K562 (cell line): ENCODE measurements around the gene ANKRD13A. TPM values are rescaled to one million over a fixed set of nuclear protein-coding genes. Genes with fewer than 3 reads are reported as not detected.
A peak's percentile ranks its signal among the peaks of the same experiment; 100 is the strongest.

Experiments used
- NR2C1 ChIP-seq, 2 experiments: fragments of 450-650 bp; IDR thresholded peaks; 2 replicates each; pipeline ENCODE4 v1.6.1; 2017; ENCODE audit warnings: mild to moderate bottlenecking in 2 of 2, antibody characterized with exemption in 1 of 2, inconsistent platforms in 1 of 2, missing compliant biosample characterization in 1 of 2, missing genetic modification characterization in 1 of 2
- SMARCA4 ChIP-seq: fragments of 450-650 bp; IDR thresholded peaks from 2 replicates; pipeline ENCODE4 v1.6.1; 2016
- ZNF316 ChIP-seq: fragments of 450-650 bp; IDR thresholded peaks from 2 replicates; pipeline ENCODE4 v1.6.1; 2016
- ZNF551 ChIP-seq: fragments of 250-450 bp; sonication (Bioruptor Pico); IDR thresholded peaks from 2 replicates; pipeline ENCODE4 v1.5.0; 2021; ENCODE audit warnings: mild to moderate bottlenecking, moderate library complexity
- ZNF57 ChIP-seq: fragments of 450-650 bp; formaldehyde crosslinking; IDR thresholded peaks from 2 replicates; pipeline ENCODE4 v1.4.0; 2020; ENCODE audit warnings: mild to moderate bottlenecking, moderate library complexity
- polyA plus RNA-seq, 8 experiments: library from polyadenylated mRNA; depleted of rRNA in 4 of 8; stranded (reverse) in 5 of 8; unstranded in 3 of 8; fragments of >200 nt; fragmentation: Nextera tagmentation in 2 of 8; fragmentation: Illumina TruSeq in 1 of 8; extraction: Ambion mirVana in 2 of 8; extraction: Trizol in 1 of 8; gene quantifications; 2 replicates each; pipeline versions ENCODE4 v1.2.1 to v1.2.3, GENCODE V29; 2011 to 2014; ENCODE audit warnings: inconsistent platforms in 1 of 8, missing spikeins in 1 of 8
- total RNA-seq, 7 experiments: library from RNA; depleted of rRNA in 6 of 7; stranded (reverse); fragments of >200 nt in 6 of 7; fragmentation: Illumina TruSeq in 2 of 7; extraction: Trizol in 2 of 7; gene quantifications; 2 replicates each; pipeline versions ENCODE4 v1.2.1 to v1.2.3, GENCODE V29; 2011 to 2021; ENCODE audit warnings: low replicate concordance in 1 of 7
- TF ChIP-seq, protein P1 (sequence below), 3 experiments: fragments of 200-800 bp in 1 of 3; fragments of 250-450 bp in 1 of 3; fragments of 450-650 bp in 1 of 3; sonication (Bioruptor Pico) in 1 of 3; sonication (Bioruptor generic) in 1 of 3; formaldehyde crosslinking in 1 of 3; IDR thresholded peaks; 2 replicates each; pipeline versions ENCODE4 v1.6.1 to v1.8.0; 2016 to 2022; ENCODE audit warnings: mild to moderate bottlenecking in 2 of 3, missing genetic modification characterization in 2 of 3, missing compliant biosample characterization in 1 of 3, moderate library complexity in 1 of 3
- TF ChIP-seq, protein P2 (sequence below): fragments of 450-650 bp; IDR thresholded peaks from 2 replicates; pipeline ENCODE4 v1.6.1; 2016
- TF ChIP-seq, protein P3 (sequence below): sonication (generic); formaldehyde crosslinking; IDR thresholded peaks from 2 replicates; pipeline ENCODE4 v1.8.0; 2022; ENCODE audit warnings: missing genetic modification reagents, mild to moderate bottlenecking, borderline replicate concordance

ANKRD13A gene
- total and polyA plus RNA-seq, 9 of the 15 experiments (the other 6 are each of a cell fraction or from before 2014, with no cell fraction given): 5.0 to 55.0 (median 41.5) TPM

DNA sequence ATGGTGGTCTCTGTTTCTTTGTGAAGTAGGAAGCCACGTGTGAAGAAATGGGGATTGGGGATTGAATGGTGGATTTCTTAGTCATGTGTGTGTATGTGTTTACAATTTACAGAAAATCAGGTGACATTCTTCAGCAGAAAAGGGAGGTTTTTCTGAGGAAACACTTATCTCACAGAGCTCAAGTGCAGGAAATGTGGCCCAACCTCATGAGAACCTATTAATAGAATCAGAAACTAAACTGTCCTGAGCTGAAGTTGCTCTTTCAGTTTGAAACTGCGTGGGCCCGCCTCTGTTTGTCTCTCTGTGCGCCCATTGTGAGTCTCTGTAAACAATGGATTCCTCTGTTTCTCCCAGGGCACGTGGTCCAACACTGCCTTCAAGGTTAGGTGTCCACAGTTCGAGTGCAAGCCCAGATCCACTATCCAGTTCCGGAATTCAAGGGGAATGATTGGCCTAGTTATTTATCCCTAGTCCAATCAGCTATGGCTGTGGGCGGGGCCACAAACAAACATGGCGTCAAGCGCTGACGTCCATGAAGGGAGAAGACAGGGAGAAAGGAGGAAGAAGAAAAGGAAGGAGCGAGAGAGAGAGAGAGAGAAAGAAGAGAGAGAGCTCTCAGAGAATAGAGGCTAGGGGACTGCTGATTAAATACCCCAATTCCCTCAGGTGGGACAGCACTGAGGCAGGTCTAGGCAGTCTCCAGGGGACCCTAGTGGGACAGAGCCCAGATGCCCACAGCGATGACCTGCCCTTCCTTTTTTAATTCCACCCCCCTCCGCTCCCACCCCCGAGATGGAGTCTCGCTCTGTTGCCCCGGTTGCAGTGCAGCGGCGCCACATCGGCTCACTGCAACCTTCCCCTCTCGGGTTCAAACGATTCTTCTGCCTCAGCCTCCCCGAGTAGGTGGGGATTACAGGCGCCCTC is 80.5 kb downstream of the ANKRD13A start (continued):
- TF ChIP-seq, protein P1, sequence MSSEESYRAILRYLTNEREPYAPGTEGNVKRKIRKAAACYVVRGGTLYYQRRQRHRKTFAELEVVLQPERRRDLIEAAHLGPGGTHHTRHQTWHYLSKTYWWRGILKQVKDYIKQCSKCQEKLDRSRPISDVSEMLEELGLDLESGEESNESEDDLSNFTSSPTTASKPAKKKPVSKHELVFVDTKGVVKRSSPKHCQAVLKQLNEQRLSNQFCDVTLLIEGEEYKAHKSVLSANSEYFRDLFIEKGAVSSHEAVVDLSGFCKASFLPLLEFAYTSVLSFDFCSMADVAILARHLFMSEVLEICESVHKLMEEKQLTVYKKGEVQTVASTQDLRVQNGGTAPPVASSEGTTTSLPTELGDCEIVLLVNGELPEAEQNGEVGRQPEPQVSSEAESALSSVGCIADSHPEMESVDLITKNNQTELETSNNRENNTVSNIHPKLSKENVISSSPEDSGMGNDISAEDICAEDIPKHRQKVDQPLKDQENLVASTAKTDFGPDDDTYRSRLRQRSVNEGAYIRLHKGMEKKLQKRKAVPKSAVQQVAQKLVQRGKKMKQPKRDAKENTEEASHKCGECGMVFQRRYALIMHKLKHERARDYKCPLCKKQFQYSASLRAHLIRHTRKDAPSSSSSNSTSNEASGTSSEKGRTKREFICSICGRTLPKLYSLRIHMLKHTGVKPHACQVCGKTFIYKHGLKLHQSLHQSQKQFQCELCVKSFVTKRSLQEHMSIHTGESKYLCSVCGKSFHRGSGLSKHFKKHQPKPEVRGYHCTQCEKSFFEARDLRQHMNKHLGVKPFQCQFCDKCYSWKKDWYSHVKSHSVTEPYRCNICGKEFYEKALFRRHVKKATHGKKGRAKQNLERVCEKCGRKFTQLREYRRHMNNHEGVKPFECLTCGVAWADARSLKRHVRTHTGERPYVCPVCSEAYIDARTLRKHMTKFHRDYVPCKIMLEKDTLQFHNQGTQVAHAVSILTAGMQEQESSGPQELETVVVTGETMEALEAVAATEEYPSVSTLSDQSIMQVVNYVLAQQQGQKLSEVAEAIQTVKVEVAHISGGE (CRISPR knock-in tag; IDR thresholded peaks at IDR 0.05): peak in 1 of 3 experiments; percentile 83; a peak in 2 of 6 replicates
- TF ChIP-seq ZNF57 (CRISPR knock-in tag) (no peak), NR2C1 (IDR thresholded peaks at IDR 0.05) (no peak; the same call in 1 of the 2 replicates), NR2C1 (tag; IDR thresholded peaks at IDR 0.05) (peak; percentile 77), SMARCA4 (peak; percentile 34; the same call in 1 of the 2 replicates), ZNF551 (CRISPR knock-in tag) (no peak), ZNF316 (no peak)
- TF ChIP-seq, protein P2, sequence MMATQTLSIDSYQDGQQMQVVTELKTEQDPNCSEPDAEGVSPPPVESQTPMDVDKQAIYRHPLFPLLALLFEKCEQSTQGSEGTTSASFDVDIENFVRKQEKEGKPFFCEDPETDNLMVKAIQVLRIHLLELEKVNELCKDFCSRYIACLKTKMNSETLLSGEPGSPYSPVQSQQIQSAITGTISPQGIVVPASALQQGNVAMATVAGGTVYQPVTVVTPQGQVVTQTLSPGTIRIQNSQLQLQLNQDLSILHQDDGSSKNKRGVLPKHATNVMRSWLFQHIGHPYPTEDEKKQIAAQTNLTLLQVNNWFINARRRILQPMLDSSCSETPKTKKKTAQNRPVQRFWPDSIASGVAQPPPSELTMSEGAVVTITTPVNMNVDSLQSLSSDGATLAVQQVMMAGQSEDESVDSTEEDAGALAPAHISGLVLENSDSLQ: peak; percentile 49; the same call in 1 of the 2 replicates
- TF ChIP-seq, protein P3, sequence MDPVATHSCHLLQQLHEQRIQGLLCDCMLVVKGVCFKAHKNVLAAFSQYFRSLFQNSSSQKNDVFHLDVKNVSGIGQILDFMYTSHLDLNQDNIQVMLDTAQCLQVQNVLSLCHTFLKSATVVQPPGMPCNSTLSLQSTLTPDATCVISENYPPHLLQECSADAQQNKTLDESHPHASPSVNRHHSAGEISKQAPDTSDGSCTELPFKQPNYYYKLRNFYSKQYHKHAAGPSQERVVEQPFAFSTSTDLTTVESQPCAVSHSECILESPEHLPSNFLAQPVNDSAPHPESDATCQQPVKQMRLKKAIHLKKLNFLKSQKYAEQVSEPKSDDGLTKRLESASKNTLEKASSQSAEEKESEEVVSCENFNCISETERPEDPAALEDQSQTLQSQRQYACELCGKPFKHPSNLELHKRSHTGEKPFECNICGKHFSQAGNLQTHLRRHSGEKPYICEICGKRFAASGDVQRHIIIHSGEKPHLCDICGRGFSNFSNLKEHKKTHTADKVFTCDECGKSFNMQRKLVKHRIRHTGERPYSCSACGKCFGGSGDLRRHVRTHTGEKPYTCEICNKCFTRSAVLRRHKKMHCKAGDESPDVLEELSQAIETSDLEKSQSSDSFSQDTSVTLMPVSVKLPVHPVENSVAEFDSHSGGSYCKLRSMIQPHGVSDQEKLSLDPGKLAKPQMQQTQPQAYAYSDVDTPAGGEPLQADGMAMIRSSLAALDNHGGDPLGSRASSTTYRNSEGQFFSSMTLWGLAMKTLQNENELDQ: 0 out of 2 replicates have a peak, but pooled peaks have one; percentile 20
